ENCODE data around the gene KRT80. TPM values are rescaled to one million over a fixed set of nuclear protein-coding genes. Genes with fewer than 3 reads are reported as not detected.
A peak's percentile ranks its signal among the peaks of the same experiment; 100 is the strongest.

Gene KRT80
- total and polyA plus RNA-seq, 2 of the 13 experiments (the other 11 are each of a cell fraction or from before 2014, with no cell fraction given), result 0.27 to 0.53 TPM

GRCh38 chr12:52121824-52122539 lies 69.8 kb downstream of the KRT80 start (continued):
- TF ChIP-seq ZNF574 (CRISPR knock-in tag; IDR thresholded peaks at IDR 0.05) (peak; percentile 31; the same call in 1 of the 2 replicates), BRCA1 (CRISPR knock-in tag; IDR thresholded peaks at IDR 0.05) (no peak), ZNF329 (CRISPR knock-in tag; IDR thresholded peaks at IDR 0.05; ENCODE audit: low read depth) (no peak), EHMT2 (IDR thresholded peaks at IDR 0.05; ENCODE audit: borderline replicate concordance, low read depth, low read length) (no peak), RAD21 (CRISPR knock-in tag; IDR thresholded peaks at IDR 0.05) (peak; percentile 50), CTCF (CRISPR knock-in tag; IDR thresholded peaks at IDR 0.05) (peak; percentile 85), ZMAT3 (CRISPR knock-in tag; conservative IDR thresholded peaks at IDR 0.05) (0 out of 2 replicates have a peak, but pooled peaks have one; percentile 32), ZNF607 (CRISPR knock-in tag; IDR thresholded peaks at IDR 0.05; ENCODE audit: borderline replicate concordance) (no peak), KDM2A (CRISPR knock-in tag; IDR thresholded peaks at IDR 0.05; ENCODE audit: borderline replicate concordance, low read depth) (0 out of 2 replicates have a peak, but pooled peaks have one; percentile 35)
- TF ChIP-seq, protein P1, sequence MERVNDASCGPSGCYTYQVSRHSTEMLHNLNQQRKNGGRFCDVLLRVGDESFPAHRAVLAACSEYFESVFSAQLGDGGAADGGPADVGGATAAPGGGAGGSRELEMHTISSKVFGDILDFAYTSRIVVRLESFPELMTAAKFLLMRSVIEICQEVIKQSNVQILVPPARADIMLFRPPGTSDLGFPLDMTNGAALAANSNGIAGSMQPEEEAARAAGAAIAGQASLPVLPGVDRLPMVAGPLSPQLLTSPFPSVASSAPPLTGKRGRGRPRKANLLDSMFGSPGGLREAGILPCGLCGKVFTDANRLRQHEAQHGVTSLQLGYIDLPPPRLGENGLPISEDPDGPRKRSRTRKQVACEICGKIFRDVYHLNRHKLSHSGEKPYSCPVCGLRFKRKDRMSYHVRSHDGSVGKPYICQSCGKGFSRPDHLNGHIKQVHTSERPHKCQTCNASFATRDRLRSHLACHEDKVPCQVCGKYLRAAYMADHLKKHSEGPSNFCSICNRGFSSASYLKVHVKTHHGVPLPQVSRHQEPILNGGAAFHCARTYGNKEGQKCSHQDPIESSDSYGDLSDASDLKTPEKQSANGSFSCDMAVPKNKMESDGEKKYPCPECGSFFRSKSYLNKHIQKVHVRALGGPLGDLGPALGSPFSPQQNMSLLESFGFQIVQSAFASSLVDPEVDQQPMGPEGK (CRISPR knock-in tag; IDR thresholded peaks at IDR 0.05), result peak; percentile 62
